K562 (cell line): ENCODE results near the gene COL5A1. TPM values are rescaled to one million over a fixed set of nuclear protein-coding genes. Genes with fewer than 3 reads are reported as not detected.

Experiments
- ATAC-seq: fragments of 200-7000 bp; cut with Tn5 transposase; 3 replicates; pipeline ENCODE4 v1.9.1; 2020; ENCODE audit warnings: moderate library complexity
- BruUV-seq: library from RNA; stranded (reverse); fragments of 400-500 nt; replicated peaks from 2 replicates; lab custom pipeline; 2021; lab: Mats Ljungman, UMichigan
- CTCF ChIA-PET: fragments of 300-600 bp; formaldehyde crosslinking; extraction: SDS; loops from one replicate; lab custom pipeline; 2021; ENCODE audit warnings: low intra/inter-chr PET ratio; lab: Yijun Ruan, JAX
- POLR2A ChIA-PET: fragments of 300-600, 350-650 bp; sonication (Branson Sonifier 250); formaldehyde crosslinking; extraction: SDS; loops from one replicate; lab custom pipeline; 2021; ENCODE audit warnings: antibody characterized with exemption, inconsistent platforms; lab: Yijun Ruan, JAX
- DNase-seq, 4 experiments: peaks; one replicate each; pipeline versions ENCODE4 v3.0.0 to v3.0.0-alpha.2; 2011 to 2018; ENCODE audit warnings: low spot score in 3 of 4, mixed read lengths in 3 of 4; ENCODE audit errors: extremely low read depth in 1 of 4
- FAIRE-seq: peaks from 2 replicates; lab custom pipeline; 2011; peaks lifted over from hg19 to GRCh38; lab: Jason Lieb, UNC
- H2AFZ ChIP-seq: 2 replicates; pipeline ENCODE4 v1.6.0; 2011; ENCODE audit warnings: low read depth, low read length, control low read depth, inconsistent platforms
- H3K27ac ChIP-seq: fragments of 200-600 bp; 3 replicates; pipeline ENCODE4 v1.8.0; 2011; ENCODE audit warnings: low read depth, mild to moderate bottlenecking, control low read depth, inconsistent platforms, low read length, moderate library complexity, mixed read lengths; ENCODE audit errors: extremely low read depth
- H3K27me3 ChIP-seq, 2 experiments: fragments of 300-600 bp in 1 of 2; 2 replicates in 1 of 2; 3 replicates in 1 of 2; pipeline versions ENCODE4 v1.6.0 to v1.8.0; 2011; ENCODE audit warnings: inconsistent platforms in 2 of 2, low read length in 2 of 2, mild to moderate bottlenecking in 1 of 2, mixed read lengths in 1 of 2, moderate library complexity in 1 of 2; ENCODE audit not compliant: control insufficient read depth in 2 of 2, insufficient read depth in 2 of 2
- H3K36me3 ChIP-seq: fragments of 300-600 bp; 3 replicates; pipeline ENCODE4 v1.8.0; 2011; ENCODE audit warnings: mild to moderate bottlenecking, low read length, inconsistent platforms; ENCODE audit not compliant: control insufficient read depth, insufficient read depth
- H3K4me1 ChIP-seq, 2 experiments: fragments of 200-600 bp in 1 of 2; replicated peaks in 1 of 2; 2 replicates in 1 of 2; 3 replicates in 1 of 2; pipeline versions ENCODE4 v1.5.1 to v1.8.0; 2011; ENCODE audit warnings: inconsistent platforms in 2 of 2, low read length in 2 of 2, mild to moderate bottlenecking in 1 of 2, mixed read lengths in 1 of 2, moderate library complexity in 1 of 2; ENCODE audit not compliant: control insufficient read depth in 2 of 2, insufficient read depth in 2 of 2
- H3K4me2 ChIP-seq: 2 replicates; pipeline ENCODE4 v1.6.1; 2011; ENCODE audit warnings: low read length, control low read depth, inconsistent platforms, mixed read lengths; ENCODE audit not compliant: insufficient read depth
- H3K4me3 ChIP-seq: fragments of 200-600 bp; sonication (generic), shearing (Covaris generic); 2 replicates; pipeline ENCODE4 v1.5.1; 2016; ENCODE audit warnings: control low read depth, inconsistent platforms
- H3K79me2 ChIP-seq: fragments of 200-600 bp; 3 replicates; pipeline ENCODE4 v1.8.0; 2011; ENCODE audit warnings: low read length, inconsistent platforms; ENCODE audit not compliant: control insufficient read depth, insufficient read depth
- H3K9ac ChIP-seq, 2 experiments: 2 replicates each; pipeline versions ENCODE4 v1.6.0 to v1.6.1; 2011; ENCODE audit warnings: low read depth in 2 of 2, low read length in 2 of 2, control low read depth in 1 of 2, inconsistent platforms in 1 of 2, mild to moderate bottlenecking in 1 of 2, mixed read lengths in 1 of 2; ENCODE audit not compliant: insufficient read depth in 1 of 2
- H3K9me1 ChIP-seq: one replicate; pipeline ENCODE4 v1.6.0; 2011; ENCODE audit warnings: inconsistent platforms, mild to moderate bottlenecking, low read length, moderate library complexity; ENCODE audit not compliant: control insufficient read depth, insufficient read depth
- H3K9me3 ChIP-seq: replicated peaks from 2 replicates; pipeline ENCODE4 v1.5.1; 2011; ENCODE audit warnings: low read depth, low read length, inconsistent platforms; ENCODE audit not compliant: control insufficient read depth, insufficient read depth
- H4K20me1 ChIP-seq: replicated peaks from 2 replicates; pipeline ENCODE4 v1.6.1; 2011; ENCODE audit warnings: low read length, inconsistent platforms, mixed read lengths; ENCODE audit not compliant: control insufficient read depth, insufficient read depth
- CTBP1 ChIP-seq: fragments of 450-650 bp; IDR thresholded peaks from 2 replicates; pipeline ENCODE4 v1.6.1; 2016; ENCODE audit warnings: borderline replicate concordance
- FOXK1 ChIP-seq: sonication (generic); formaldehyde crosslinking; IDR thresholded peaks from 2 replicates; pipeline ENCODE4 v1.8.0; 2022; ENCODE audit warnings: missing genetic modification reagents, mild to moderate bottlenecking, borderline replicate concordance
- GABPB2 ChIP-seq: fragments of 250-450 bp; sonication (Bioruptor Pico); conservative IDR thresholded peaks from 2 replicates; pipeline ENCODE4 v1.5.1; 2021; ENCODE audit warnings: mild to moderate bottlenecking
- HOXB6 ChIP-seq: fragments of 250-450 bp; sonication (Bioruptor Pico); IDR thresholded peaks from 2 replicates; pipeline ENCODE4 v1.5.1; 2022; ENCODE audit warnings: mild to moderate bottlenecking, borderline replicate concordance
- KAT2B ChIP-seq: IDR thresholded peaks from one replicate; pipeline ENCODE4 v1.6.1; 2012; ENCODE audit warnings: low read depth, mild to moderate bottlenecking, control low read depth, inconsistent platforms, low read length, moderate library complexity
- KLF13 ChIP-seq: fragments of 450-650 bp; IDR thresholded peaks from 2 replicates; pipeline ENCODE4 v1.6.1; 2016; ENCODE audit warnings: missing genetic modification characterization, low read depth, mild to moderate bottlenecking, missing compliant biosample characterization, moderate library complexity, borderline replicate concordance
- LARP7 ChIP-seq: fragments of 450-650 bp; IDR thresholded peaks from 2 replicates; pipeline ENCODE4 v1.6.1; 2016
- PRMT5 ChIP-seq: sonication (generic); formaldehyde crosslinking; IDR thresholded peaks from 2 replicates; pipeline ENCODE4 v1.5.0; 2020; ENCODE audit warnings: missing genetic modification reagents
- RB1 ChIP-seq: fragments of 450-650 bp; IDR thresholded peaks from 2 replicates; pipeline ENCODE4 v1.6.1; 2017; ENCODE audit warnings: low read depth, mild to moderate bottlenecking
- RBM17 ChIP-seq: fragments of 200-400 bp; formaldehyde crosslinking; IDR thresholded peaks from 2 replicates; pipeline ENCODE4 v1.6.1; 2017; ENCODE audit warnings: low read depth, mild to moderate bottlenecking, low read length, borderline replicate concordance
- SMARCE1 ChIP-seq: fragments of 450-650 bp; IDR thresholded peaks from 2 replicates; pipeline ENCODE4 v1.7.1; 2016; ENCODE audit warnings: mild to moderate bottlenecking
- SNRNP70 ChIP-seq: fragments of 200-400 bp; formaldehyde crosslinking; optimal IDR thresholded peaks from 2 replicates; pipeline ENCODE3; 2017; ENCODE audit warnings: low read depth, low read length
- SUPT5H ChIP-seq: fragments of 450-650 bp; IDR thresholded peaks from 2 replicates; pipeline ENCODE4 v1.6.1; 2016
- ZNF445 ChIP-seq: fragments of 250-450 bp; sonication (Bioruptor Pico); IDR thresholded peaks from 2 replicates; pipeline ENCODE4 v1.4.0; 2020; ENCODE audit warnings: low read depth, mild to moderate bottlenecking, moderate library complexity
- WGBS: fragments of 100-300 bp; shearing (Covaris generic); methylation state at CpG from one replicate; pipeline ENCODE4 v1.1.6; 2016; ENCODE audit warnings: low coverage, mixed read lengths; ENCODE audit not compliant: insufficient coverage; ENCODE audit errors: missing lambda C conversion rate; 5-methylcytosine and 5-hydroxymethylcytosine counted together
- in situ Hi-C: fragments of 300-500 bp; cut with MboI; formaldehyde crosslinking; loops from 4 replicates; pipeline ENCODE4 v1.15.0; 2018; ENCODE audit warnings: inconsistent platforms, mixed read lengths
- intact Hi-C: fragments of 100-400 bp; cut with micrococcal nuclease; formaldehyde crosslinking; loops from 2 replicates; pipeline ENCODE4 v1.14.2; 2022
- polyA plus RNA-seq, 8 experiments: library from polyadenylated mRNA; depleted of rRNA in 4 of 8; stranded (reverse) in 5 of 8; unstranded in 3 of 8; fragments of >200 nt; fragmentation: Nextera tagmentation in 2 of 8; fragmentation: Illumina TruSeq in 1 of 8; extraction: Ambion mirVana in 2 of 8; extraction: Trizol in 1 of 8; gene quantifications; 2 replicates each; pipeline versions ENCODE4 v1.2.1 to v1.2.3, GENCODE V29; 2011 to 2014; ENCODE audit warnings: inconsistent platforms in 1 of 8, missing spikeins in 1 of 8
- total RNA-seq, 7 experiments: library from RNA; depleted of rRNA in 6 of 7; stranded (reverse); fragments of >200 nt in 6 of 7; fragmentation: Illumina TruSeq in 2 of 7; extraction: Trizol in 2 of 7; gene quantifications; 2 replicates each; pipeline versions ENCODE4 v1.2.1 to v1.2.3, GENCODE V29; 2011 to 2021; ENCODE audit warnings: low replicate concordance in 1 of 7
- TF ChIP-seq, protein P1 (sequence below): sonication (generic); formaldehyde crosslinking; IDR thresholded peaks from 2 replicates; pipeline ENCODE4 v1.4.0; 2020; ENCODE audit warnings: mild to moderate bottlenecking, missing genetic modification reagents
- TF ChIP-seq, protein P2 (sequence below), 2 experiments: fragments of 450-650 bp in 1 of 2; sonication (generic) in 1 of 2; formaldehyde crosslinking; conservative IDR thresholded peaks; 2 replicates each; pipeline versions ENCODE4 v1.4.0 to v1.8.1; 2020 to 2022; ENCODE audit warnings: mild to moderate bottlenecking in 1 of 2, missing genetic modification reagents in 1 of 2
- TF ChIP-seq, protein P3 (sequence below): fragments of 150-350 bp; conservative IDR thresholded peaks from 2 replicates; pipeline ENCODE4 v1.6.1; 2014; ENCODE audit warnings: low read length
- TF ChIP-seq, protein P4 (sequence below): sonication (generic); formaldehyde crosslinking; IDR thresholded peaks from 2 replicates; pipeline ENCODE4 v1.8.1; 2023; ENCODE audit warnings: mild to moderate bottlenecking, missing genetic modification reagents

COL5A1 gene
- total and polyA plus RNA-seq, 9 of the 15 experiments (the other 6 are each of a cell fraction or from before 2014, with no cell fraction given) = under 0.01 to 0.13 (median 0.04) TPM; not detected in 6

DNA sequence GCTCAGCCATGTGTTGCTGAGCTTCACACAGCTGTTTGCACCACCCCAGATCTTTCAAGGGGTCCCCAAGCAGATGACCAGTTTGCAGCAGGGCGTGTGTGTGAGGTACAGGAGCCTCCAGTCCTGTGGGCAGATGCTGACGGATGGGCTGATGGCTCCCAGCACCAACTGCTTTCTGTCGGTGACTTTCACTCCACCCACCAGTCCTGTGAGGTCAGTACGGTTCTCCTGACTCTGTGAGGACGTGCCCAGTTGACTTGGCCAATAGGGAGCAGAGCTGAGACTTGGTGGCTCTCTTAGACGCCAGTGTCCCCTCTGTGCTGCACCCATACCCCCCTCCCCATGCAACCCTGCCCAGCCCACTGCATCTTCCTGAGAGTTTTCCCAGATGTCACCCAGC lies 19.7 kb downstream of the COL5A1 start:
- no peaks in the 10 kb centered on the region for H4K20me1 ChIP-seq
- no TSS peak for BruUV-seq
- ATAC-seq (no peak), FAIRE-seq (no peak), DNase-seq (no peak)
- H3K79me2 ChIP-seq = no peaks in the 10 kb centered on the region
- no peak overlapping the region for H3K9ac ChIP-seq
- intact Hi-C loops (no loop called here), in situ Hi-C loops (no loop called here)
- no peak overlapping the region for H3K27ac ChIP-seq
- H3K4me3 ChIP-seq = no peak overlapping the region
- H2AFZ ChIP-seq = no peak overlapping the region
- POLR2A ChIA-PET = no interaction called here
- no peak overlapping the region for H3K4me2 ChIP-seq
- no peaks in the 10 kb centered on the region for H3K4me1 ChIP-seq
- H3K27me3 ChIP-seq = no peaks in the 10 kb centered on the region; a peak in 1 of 5 replicates
- no peaks in the 10 kb centered on the region for H3K36me3 ChIP-seq
- 2% methylated on average over 6 of the region's 6 CpGs for WGBS
- H3K9me3 ChIP-seq = peaks cover 1% of the 10 kb centered on the region; the same call in 1 of the 2 replicates
- no peaks in the 10 kb centered on the region for H3K9me1 ChIP-seq
- CTCF ChIA-PET = no interaction called here
- TF ChIP-seq CTBP1 (no peak), FOXK1 (no peak), ZNF445 (CRISPR knock-in tag) (no peak), KLF13 (tag) (no peak), SMARCE1 (no peak), RB1 (no peak), HOXB6 (no peak), SUPT5H (no peak), GABPB2 (CRISPR knock-in tag) (no peak), LARP7 (no peak), KAT2B (no peak), RBM17 (no peak), PRMT5 (CRISPR knock-in tag) (no peak), SNRNP70 (no peak)
- TF ChIP-seq, protein P1, sequence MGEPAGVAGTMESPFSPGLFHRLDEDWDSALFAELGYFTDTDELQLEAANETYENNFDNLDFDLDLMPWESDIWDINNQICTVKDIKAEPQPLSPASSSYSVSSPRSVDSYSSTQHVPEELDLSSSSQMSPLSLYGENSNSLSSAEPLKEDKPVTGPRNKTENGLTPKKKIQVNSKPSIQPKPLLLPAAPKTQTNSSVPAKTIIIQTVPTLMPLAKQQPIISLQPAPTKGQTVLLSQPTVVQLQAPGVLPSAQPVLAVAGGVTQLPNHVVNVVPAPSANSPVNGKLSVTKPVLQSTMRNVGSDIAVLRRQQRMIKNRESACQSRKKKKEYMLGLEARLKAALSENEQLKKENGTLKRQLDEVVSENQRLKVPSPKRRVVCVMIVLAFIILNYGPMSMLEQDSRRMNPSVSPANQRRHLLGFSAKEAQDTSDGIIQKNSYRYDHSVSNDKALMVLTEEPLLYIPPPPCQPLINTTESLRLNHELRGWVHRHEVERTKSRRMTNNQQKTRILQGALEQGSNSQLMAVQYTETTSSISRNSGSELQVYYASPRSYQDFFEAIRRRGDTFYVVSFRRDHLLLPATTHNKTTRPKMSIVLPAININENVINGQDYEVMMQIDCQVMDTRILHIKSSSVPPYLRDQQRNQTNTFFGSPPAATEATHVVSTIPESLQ = no peak
- TF ChIP-seq, protein P2, sequence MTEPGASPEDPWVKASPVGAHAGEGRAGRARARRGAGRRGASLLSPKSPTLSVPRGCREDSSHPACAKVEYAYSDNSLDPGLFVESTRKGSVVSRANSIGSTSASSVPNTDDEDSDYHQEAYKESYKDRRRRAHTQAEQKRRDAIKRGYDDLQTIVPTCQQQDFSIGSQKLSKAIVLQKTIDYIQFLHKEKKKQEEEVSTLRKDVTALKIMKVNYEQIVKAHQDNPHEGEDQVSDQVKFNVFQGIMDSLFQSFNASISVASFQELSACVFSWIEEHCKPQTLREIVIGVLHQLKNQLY (CRISPR knock-in tag; conservative IDR thresholded peaks at IDR 0.05) = no peak
- TF ChIP-seq, protein P3, sequence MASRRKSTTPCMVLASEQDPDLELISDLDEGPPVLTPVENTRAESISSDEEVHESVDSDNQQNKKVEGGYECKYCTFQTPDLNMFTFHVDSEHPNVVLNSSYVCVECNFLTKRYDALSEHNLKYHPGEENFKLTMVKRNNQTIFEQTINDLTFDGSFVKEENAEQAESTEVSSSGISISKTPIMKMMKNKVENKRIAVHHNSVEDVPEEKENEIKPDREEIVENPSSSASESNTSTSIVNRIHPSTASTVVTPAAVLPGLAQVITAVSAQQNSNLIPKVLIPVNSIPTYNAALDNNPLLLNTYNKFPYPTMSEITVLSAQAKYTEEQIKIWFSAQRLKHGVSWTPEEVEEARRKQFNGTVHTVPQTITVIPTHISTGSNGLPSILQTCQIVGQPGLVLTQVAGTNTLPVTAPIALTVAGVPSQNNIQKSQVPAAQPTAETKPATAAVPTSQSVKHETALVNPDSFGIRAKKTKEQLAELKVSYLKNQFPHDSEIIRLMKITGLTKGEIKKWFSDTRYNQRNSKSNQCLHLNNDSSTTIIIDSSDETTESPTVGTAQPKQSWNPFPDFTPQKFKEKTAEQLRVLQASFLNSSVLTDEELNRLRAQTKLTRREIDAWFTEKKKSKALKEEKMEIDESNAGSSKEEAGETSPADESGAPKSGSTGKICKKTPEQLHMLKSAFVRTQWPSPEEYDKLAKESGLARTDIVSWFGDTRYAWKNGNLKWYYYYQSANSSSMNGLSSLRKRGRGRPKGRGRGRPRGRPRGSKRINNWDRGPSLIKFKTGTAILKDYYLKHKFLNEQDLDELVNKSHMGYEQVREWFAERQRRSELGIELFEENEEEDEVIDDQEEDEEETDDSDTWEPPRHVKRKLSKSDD = no peak
- TF ChIP-seq, protein P4, sequence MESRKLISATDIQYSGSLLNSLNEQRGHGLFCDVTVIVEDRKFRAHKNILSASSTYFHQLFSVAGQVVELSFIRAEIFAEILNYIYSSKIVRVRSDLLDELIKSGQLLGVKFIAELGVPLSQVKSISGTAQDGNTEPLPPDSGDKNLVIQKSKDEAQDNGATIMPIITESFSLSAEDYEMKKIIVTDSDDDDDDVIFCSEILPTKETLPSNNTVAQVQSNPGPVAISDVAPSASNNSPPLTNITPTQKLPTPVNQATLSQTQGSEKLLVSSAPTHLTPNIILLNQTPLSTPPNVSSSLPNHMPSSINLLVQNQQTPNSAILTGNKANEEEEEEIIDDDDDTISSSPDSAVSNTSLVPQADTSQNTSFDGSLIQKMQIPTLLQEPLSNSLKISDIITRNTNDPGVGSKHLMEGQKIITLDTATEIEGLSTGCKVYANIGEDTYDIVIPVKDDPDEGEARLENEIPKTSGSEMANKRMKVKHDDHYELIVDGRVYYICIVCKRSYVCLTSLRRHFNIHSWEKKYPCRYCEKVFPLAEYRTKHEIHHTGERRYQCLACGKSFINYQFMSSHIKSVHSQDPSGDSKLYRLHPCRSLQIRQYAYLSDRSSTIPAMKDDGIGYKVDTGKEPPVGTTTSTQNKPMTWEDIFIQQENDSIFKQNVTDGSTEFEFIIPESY (CRISPR knock-in tag) = no peak
